ENCODE data around the gene NOTCH2. TPM values are rescaled to one million over a fixed set of nuclear protein-coding genes. Genes with fewer than 3 reads are reported as not detected.
"Not testable (repeated sequence)": the region's sequence is repeated elsewhere in the genome, so short reads cannot be mapped to it uniquely, and the experiment has no call there.

The NOTCH2 gene
- total RNA-seq, 1 experiment from 2014 or later: 106 TPM

GRCh38 chr1:120096981-120097545, 27.6 kb upstream of the NOTCH2 start:
- POLR2A ChIA-PET (ENCODE audit: unreplicated experiment); H3K36me3 ChIP-seq (ENCODE audit: low read depth); H3K4me1 ChIP-seq (replicated peaks; ENCODE audit: insufficient read depth); DNase-seq; H3K4me2 ChIP-seq; H3K27me3 ChIP-seq (ENCODE audit: insufficient read depth, low read depth); H3K27ac ChIP-seq; H4K20me1 ChIP-seq (ENCODE audit: insufficient read depth); H3K4me3 ChIP-seq; BruUV-seq (replicated peaks); CTCF ChIA-PET; H3K9me2 ChIP-seq (ENCODE audit: insufficient read depth); H3K79me2 ChIP-seq (ENCODE audit: low read depth); intact Hi-C loops (cut with micrococcal nuclease; ENCODE audit: unreplicated experiment); H3F3A ChIP-seq (ENCODE audit: insufficient read depth, low read depth); H2AFZ ChIP-seq; H3K9me3 ChIP-seq (ENCODE audit: insufficient read depth, low read depth): not testable (repeated sequence)

- H3K9me2 ChIP-seq (ENCODE audit: insufficient read depth); POLR2A ChIA-PET (ENCODE audit: unreplicated experiment); H3K27ac ChIP-seq; H3K4me3 ChIP-seq; BruUV-seq (replicated peaks); H3K4me1 ChIP-seq (replicated peaks; ENCODE audit: insufficient read depth); H2AFZ ChIP-seq; H4K20me1 ChIP-seq (ENCODE audit: insufficient read depth); CTCF ChIA-PET; H3K9me3 ChIP-seq (ENCODE audit: insufficient read depth, low read depth); H3F3A ChIP-seq (ENCODE audit: insufficient read depth, low read depth); intact Hi-C loops (cut with micrococcal nuclease; ENCODE audit: unreplicated experiment); DNase-seq; H3K36me3 ChIP-seq (ENCODE audit: low read depth); H3K79me2 ChIP-seq (ENCODE audit: low read depth); H3K4me2 ChIP-seq; H3K27me3 ChIP-seq (ENCODE audit: insufficient read depth, low read depth): not testable (repeated sequence)
These were observed 24.2 kb upstream of the NOTCH2 start for GRCh38 chr1:120093548-120094181.

GRCh38 chr1:120092232-120093218, 23.1 kb upstream of the NOTCH2 start:
- intact Hi-C loops (cut with micrococcal nuclease; ENCODE audit: unreplicated experiment); H3K36me3 ChIP-seq (ENCODE audit: low read depth); BruUV-seq (replicated peaks); H3F3A ChIP-seq (ENCODE audit: insufficient read depth, low read depth); H3K4me3 ChIP-seq; H3K79me2 ChIP-seq (ENCODE audit: low read depth); H3K4me2 ChIP-seq; H3K27me3 ChIP-seq (ENCODE audit: insufficient read depth, low read depth); H3K27ac ChIP-seq; DNase-seq; CTCF ChIA-PET; H4K20me1 ChIP-seq (ENCODE audit: insufficient read depth); H3K9me2 ChIP-seq (ENCODE audit: insufficient read depth); H3K9me3 ChIP-seq (ENCODE audit: insufficient read depth, low read depth); H2AFZ ChIP-seq; POLR2A ChIA-PET (ENCODE audit: unreplicated experiment): not testable (repeated sequence)
- H3K4me1 ChIP-seq (replicated peaks; ENCODE audit: insufficient read depth): peaks cover 13% of the 10 kb centered on the region

GRCh38 chr1:120090830-120091229, 21.4 kb upstream of the NOTCH2 start:
- CTCF ChIA-PET; H3K27ac ChIP-seq; H4K20me1 ChIP-seq (ENCODE audit: insufficient read depth); H3K9me3 ChIP-seq (ENCODE audit: insufficient read depth, low read depth); DNase-seq; H3F3A ChIP-seq (ENCODE audit: insufficient read depth, low read depth); intact Hi-C loops (cut with micrococcal nuclease; ENCODE audit: unreplicated experiment); H3K9me2 ChIP-seq (ENCODE audit: insufficient read depth); H2AFZ ChIP-seq; H3K36me3 ChIP-seq (ENCODE audit: low read depth); H3K27me3 ChIP-seq (ENCODE audit: insufficient read depth, low read depth); H3K4me2 ChIP-seq; BruUV-seq (replicated peaks); H3K4me3 ChIP-seq; POLR2A ChIA-PET (ENCODE audit: unreplicated experiment); H3K79me2 ChIP-seq (ENCODE audit: low read depth): not testable (repeated sequence)
- H3K4me1 ChIP-seq (replicated peaks; ENCODE audit: insufficient read depth): peaks cover 13% of the 10 kb centered on the region

- H3K4me3 ChIP-seq; H3K36me3 ChIP-seq (ENCODE audit: low read depth); H3K9me2 ChIP-seq (ENCODE audit: insufficient read depth); H3F3A ChIP-seq (ENCODE audit: insufficient read depth, low read depth); H3K79me2 ChIP-seq (ENCODE audit: low read depth); intact Hi-C loops (cut with micrococcal nuclease; ENCODE audit: unreplicated experiment); POLR2A ChIA-PET (ENCODE audit: unreplicated experiment); H3K9me3 ChIP-seq (ENCODE audit: insufficient read depth, low read depth); CTCF ChIA-PET; H4K20me1 ChIP-seq (ENCODE audit: insufficient read depth); BruUV-seq (replicated peaks); H3K27me3 ChIP-seq (ENCODE audit: insufficient read depth, low read depth); H2AFZ ChIP-seq: not testable (repeated sequence)
- H3K4me1 ChIP-seq (replicated peaks; ENCODE audit: insufficient read depth): peaks cover 13% of the 10 kb centered on the region
- peak overlapping the region; percentile 57 for H3K27ac ChIP-seq
- H3K4me2 ChIP-seq: peak overlapping the region; percentile 21; the same call in 1 of the 2 replicates
- peak; percentile 34 to 88 for DNase-seq
These were observed 18.5 kb upstream of the NOTCH2 start for GRCh38 chr1:120087959-120088358.

- H3K27me3 ChIP-seq (ENCODE audit: insufficient read depth, low read depth); H3F3A ChIP-seq (ENCODE audit: insufficient read depth, low read depth); CTCF ChIA-PET; intact Hi-C loops (cut with micrococcal nuclease; ENCODE audit: unreplicated experiment); POLR2A ChIA-PET (ENCODE audit: unreplicated experiment); H3K36me3 ChIP-seq (ENCODE audit: low read depth); H4K20me1 ChIP-seq (ENCODE audit: insufficient read depth); BruUV-seq (replicated peaks); H3K27ac ChIP-seq; DNase-seq; H3K9me2 ChIP-seq (ENCODE audit: insufficient read depth); H3K9me3 ChIP-seq (ENCODE audit: insufficient read depth, low read depth); H2AFZ ChIP-seq; H3K4me2 ChIP-seq; H3K4me1 ChIP-seq (replicated peaks; ENCODE audit: insufficient read depth); H3K4me3 ChIP-seq: not testable (repeated sequence)
- peaks cover 29% of the 10 kb centered on the region for H3K79me2 ChIP-seq (ENCODE audit: low read depth)
These were observed 405 bp upstream of the NOTCH2 start for GRCh38 chr1:120069920-120070214.

- Histone ChIP-seq H2AFZ (0 out of 2 replicates have a peak overlapping the region, but pooled peaks have one; percentile 80), H3K4me2 (peak overlapping the region; percentile 62), H3K4me3 (peak overlapping the region; percentile 69), H3K27ac (peak overlapping the region; percentile 57), H3K79me2 (ENCODE audit: low read depth) (peaks cover 29% of the 10 kb centered on the region)
- H3K9me2 ChIP-seq (ENCODE audit: insufficient read depth); H3K4me1 ChIP-seq (replicated peaks; ENCODE audit: insufficient read depth); CTCF ChIA-PET; H4K20me1 ChIP-seq (ENCODE audit: insufficient read depth); H3F3A ChIP-seq (ENCODE audit: insufficient read depth, low read depth); H3K27me3 ChIP-seq (ENCODE audit: insufficient read depth, low read depth); intact Hi-C loops (cut with micrococcal nuclease; ENCODE audit: unreplicated experiment); POLR2A ChIA-PET (ENCODE audit: unreplicated experiment); H3K9me3 ChIP-seq (ENCODE audit: insufficient read depth, low read depth); H3K36me3 ChIP-seq (ENCODE audit: low read depth): not testable (repeated sequence)
- DNase-seq: peak in 1 of 2 experiments; percentile 31
- BruUV-seq (replicated peaks): TSS peak; percentile 97
These were observed 787 bp downstream of the NOTCH2 start for GRCh38 chr1:120068683-120069066.

Data from PC-9 (cell line).